Activated CD4-positive, CD25-positive, alpha-beta regulatory T cell treated with anti-CD3 and anti-CD28 coated beads, Interleukin-2, amount 50 U/mL, for 24 hours (primary cell): ENCODE measurements around the gene MACROD1.
A peak's percentile ranks its signal among the peaks of the same experiment; 100 is the strongest.

Experiments
- ATAC-seq, 2 donors: fragments of 150-1000 bp; cut with Tn5 transposase; one replicate each; pipeline ENCODE4 v1.10.0; 2021; ENCODE audit warnings: mild to moderate bottlenecking in 1 of 2, moderate library complexity in 1 of 2

Gene MACROD1

DNA sequence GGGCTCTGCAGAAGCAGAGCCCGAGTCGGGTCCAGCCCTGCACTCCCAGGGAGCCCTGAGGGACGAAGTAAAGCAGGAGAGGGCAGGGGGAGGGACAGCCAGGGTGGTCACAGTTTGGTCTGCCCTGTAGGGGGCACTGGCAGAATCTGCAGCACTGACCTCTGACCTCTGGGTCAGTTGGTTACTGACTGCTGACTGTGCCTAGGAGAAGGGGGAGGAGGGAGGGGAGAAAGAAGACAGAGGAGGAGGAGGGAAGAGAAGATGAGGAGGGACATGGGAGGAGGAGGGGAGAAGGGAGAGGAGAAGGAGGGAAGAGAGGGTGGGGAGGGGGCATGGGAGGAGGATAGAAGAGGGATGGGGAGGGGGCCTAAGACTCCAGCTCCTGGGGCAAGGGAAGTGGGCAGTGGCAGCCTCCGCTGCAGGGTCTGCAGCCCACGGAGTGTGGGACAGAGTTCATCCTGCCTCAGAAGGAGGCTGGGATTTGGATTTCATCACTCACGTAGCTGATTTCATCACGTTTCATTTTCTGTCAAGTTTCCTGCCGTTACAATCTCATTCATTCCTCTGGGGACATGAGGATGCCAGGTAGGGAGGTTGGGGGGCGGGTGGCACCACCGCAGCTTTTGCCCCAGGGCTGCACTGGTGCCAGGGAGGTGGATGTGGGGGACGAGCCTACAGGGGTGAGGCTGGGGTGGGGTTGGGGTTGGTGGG lies 75.0 kb downstream of the MACROD1 start:
- ATAC-seq: no peak

DNA sequence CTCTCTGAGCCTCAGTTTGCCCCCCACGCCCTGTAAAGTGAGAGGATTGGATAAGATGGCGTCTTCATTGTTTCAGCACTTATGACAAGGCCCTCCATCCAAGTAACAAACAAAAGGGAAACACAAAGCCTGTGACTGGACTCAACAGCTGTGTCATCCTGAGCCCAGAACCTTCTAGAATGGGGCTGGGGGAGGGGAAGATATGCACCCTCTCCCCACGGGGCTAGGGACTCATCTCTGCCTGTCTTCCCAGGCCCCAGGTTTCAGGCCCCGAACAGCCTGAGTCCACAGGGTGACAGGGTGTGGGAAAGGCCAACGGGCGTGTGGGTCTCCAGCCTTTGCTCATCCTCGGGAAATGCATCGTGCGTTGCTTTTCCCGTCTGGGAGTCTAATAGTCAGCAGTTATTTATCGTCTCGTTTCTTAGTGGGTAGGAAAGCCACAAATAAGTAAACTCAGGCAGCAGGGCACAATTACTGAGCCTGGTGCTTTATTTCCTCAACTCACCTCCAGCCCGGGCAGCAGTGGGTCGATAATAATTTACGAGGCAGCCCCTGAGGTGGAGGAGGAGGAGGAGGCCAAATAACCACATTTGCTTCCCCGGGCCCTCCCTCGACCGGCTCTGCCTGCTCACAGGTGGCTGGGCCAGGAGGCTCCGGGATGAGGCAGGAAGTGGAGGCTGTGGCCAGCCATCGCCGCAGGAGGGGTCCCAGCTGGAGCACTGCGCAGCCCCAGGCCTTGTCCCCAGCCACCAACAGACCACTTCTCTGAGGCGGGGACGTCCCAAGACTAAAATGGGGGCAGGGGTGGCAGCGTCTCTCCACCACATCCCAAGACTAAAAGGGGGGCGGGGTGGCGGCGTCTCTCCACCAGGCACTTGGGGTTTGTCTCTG lies 75.8 kb downstream of the MACROD1 start:
- no peak for ATAC-seq

DNA sequence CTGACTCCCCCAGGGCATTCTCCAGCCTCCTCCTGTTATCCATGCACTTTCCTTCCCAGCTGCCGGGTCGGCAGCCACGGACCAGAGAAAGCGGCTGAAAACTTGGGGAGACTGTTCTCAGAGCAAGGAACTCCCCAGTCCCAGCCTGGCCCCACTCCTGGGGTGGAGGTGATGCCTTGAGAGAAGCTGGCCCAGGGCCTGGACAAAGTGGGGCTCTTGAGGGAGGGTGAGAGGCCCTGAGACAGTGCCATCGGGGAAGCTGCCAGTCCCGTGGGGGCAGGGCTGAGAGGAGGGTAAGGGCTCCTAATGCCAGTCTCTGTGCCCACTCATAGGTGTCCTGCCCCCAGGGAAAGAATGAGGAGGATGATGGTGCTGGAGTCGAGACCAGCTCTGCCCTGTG lies 76.4 kb downstream of the MACROD1 start:
- no peak for ATAC-seq

GRCh38 chr11:64089027-64089360 lies 76.9 kb downstream of the MACROD1 start:
- no peak for ATAC-seq

- ATAC-seq: no peak
Measured at GRCh38 chr11:64088162-64089026, 77.5 kb downstream of the MACROD1 start.

GRCh38 chr11:64086258-64087123 lies 79.4 kb downstream of the MACROD1 start:
- no peak for ATAC-seq

DNA sequence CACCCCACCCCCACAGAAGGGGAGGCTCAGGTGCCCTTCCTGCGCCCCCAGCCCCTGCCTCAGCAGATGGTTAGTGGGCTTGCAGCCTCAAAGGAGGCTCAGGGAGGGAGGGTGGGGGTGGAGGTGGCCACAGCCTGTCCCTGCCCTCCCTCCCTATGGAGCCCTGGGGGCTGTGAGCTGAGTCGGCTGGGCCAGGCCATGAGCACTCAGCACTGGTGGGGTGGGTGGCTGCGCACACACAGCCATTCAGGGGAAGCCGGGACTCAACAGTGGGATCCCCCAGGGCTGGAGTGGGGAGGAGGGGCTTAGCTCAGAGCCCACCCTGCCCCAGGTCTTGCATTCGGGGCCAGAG lies 80.0 kb downstream of the MACROD1 start:
- no peak for ATAC-seq

DNA sequence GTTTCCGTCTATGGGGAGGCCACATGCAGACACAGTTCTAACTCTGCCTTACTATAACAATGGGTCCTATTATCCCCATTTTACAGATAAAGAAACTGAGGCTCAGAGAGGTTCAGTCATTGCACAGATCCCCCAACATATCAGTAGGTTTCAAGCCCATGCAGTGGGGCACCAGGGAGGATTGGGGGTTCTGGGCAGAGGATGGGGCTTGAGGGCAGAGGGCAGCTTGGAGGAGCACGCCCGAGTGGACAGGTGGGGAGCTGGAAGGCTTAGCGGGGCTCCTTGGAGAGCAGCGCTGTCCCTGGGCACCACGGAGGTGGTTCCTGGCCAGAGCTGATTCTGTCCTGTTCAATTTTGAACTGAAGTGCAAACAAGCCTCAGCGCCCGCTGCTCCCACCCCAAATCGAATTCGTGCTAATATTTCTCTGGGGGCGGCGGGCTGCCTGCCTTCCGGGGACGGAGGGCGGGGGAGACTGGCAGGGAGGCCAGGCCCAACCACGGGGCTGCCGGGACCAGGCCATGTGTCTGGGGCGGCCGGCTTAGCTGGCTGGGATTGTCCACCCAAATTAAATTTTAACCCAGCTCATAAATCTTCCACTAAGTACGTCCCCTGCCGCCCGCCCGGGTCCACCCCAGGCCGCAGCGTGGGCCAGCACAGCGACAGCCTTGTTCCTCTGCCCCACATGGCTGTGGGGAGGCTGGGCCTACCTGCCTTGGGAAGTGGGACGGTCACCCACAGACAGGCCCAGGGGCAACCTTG lies 80.8 kb downstream of the MACROD1 start:
- ATAC-seq: no peak

DNA sequence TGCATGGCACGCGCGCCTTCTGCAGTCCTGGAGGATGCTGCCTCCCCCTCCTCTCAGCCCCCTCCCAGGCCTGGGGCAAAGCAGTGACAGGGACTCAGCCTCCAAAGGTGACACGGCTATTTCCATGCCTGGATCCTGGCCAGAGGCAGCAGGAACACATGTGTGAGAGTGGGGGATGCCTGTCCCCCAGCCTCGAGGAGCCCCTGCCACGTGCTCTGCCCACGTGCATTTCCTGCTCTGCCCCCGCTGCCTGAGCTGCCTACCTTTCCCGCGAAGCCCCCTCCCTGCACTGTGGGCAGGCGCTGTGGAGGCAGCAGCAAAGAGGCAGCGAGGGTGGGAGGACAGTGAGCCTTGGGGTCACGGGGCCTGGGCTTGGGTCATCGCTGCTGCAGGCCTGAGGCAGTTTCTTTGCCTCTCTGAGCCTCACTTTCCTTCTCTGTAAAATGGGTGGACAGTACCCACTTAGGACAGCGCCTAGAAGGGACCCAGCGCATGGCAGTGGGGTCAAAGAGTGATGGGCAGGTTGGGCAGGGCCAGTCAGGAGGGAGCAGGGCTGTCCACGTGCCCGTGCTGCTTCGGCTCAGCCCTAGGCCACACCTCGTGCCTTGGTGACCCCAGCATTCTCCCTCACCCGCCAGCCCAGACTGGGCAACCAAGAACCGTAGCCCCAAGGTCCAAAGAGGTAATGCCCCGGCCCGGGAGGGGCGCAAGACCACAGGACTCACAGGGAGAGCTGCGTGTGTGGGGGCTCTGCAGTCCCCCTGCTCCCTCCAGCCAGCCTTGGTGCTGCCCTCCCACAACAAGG lies 81.6 kb downstream of the MACROD1 start:
- no peak for ATAC-seq

GRCh38 chr11:64083398-64084080 lies 82.4 kb downstream of the MACROD1 start:
- ATAC-seq: no peak

GRCh38 chr11:64081745-64082442 lies 84.0 kb downstream of the MACROD1 start:
- ATAC-seq: no peak

- no peak for ATAC-seq
Measured at GRCh38 chr11:64080390-64080789, 85.5 kb downstream of the MACROD1 start.

DNA sequence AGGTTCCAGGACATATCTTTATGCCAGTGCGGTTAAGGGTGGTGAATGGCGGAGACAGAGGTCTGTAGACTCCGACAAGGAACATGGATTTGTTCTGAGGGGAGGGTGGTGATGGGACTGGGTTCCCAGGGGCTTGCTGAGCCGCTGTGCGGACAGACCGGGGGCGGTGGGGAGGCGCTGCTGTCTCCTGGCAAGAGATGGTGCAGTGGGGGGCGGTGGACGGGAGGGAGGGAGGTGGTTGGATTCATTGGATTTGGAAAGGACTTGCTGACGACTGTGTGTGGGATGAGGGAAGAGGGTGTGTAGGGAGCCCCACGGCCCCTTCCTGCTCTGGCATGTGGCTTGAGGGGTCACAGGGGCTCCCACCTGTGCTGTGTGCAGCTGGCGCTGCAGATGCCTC lies 87.0 kb downstream of the MACROD1 start:
- no peak for ATAC-seq

DNA sequence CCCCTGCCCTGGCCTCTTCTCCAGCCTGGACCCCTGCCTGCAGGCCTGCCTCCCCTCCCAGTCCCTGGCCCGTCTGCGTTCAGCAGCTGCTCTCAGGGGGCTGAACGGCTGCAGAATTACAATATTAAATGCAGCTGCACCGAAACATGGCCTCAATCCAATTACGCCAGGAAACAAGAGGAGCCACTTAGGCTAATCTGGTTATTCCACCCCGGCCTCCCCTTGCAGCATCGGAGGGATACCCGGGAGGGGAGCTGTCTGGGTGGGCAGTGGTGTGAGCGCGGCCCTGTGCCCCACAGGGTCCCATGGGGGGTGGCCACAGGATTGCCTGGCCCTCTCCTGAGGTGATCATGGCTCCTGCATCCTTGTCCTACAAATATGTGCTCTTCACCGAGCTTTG lies 87.6 kb downstream of the MACROD1 start:
- no peak for ATAC-seq

DNA sequence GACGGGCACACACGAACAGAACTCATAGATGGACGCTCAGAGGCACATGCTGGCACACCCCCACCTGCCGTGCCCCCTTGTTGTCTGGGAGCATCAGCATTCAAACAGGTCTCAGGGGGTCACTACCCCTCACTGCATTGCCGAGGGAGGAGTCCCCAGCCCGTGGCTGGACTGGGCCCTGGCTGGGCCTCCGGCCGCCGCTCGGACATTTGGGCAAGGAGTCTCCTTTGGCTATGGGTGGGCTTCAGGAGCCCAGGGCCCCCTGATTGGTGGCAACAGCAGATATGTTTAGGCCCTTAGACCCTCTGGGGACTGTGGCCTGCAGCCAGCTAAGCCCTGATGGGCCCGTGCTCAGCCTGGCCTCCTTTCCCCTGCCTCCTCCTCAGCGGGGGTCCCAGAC lies 88.3 kb downstream of the MACROD1 start:
- ATAC-seq: no peak

- no peak for ATAC-seq
Measured at GRCh38 chr11:64076758-64077157, 89.2 kb downstream of the MACROD1 start.

- ATAC-seq: peak in 1 of 2 donors; percentile 38
Measured at GRCh38 chr11:64074239-64074638, 91.7 kb downstream of the MACROD1 start.

GRCh38 chr11:64073542-64073941 lies 92.4 kb downstream of the MACROD1 start:
- no peak for ATAC-seq

DNA sequence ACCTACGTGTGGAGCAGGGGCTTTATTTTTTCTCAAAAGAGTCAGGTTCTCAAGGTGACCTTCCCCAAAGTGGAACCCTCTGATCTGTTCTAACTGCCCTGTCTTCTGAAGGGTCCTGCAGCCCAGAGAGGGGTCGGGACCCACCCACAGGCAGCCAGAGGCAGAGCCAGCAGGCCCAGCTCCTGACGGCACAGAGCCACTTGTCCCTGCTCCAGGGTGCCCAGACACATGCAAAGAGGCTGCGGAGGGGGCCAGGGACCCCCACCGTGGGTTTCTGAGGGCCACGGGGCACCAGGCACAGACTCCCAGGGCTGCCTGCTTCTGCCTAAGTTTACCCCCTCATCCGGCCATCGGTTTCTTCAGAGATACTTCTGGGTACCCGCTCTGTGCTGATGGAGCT lies 93.0 kb downstream of the MACROD1 start:
- no peak for ATAC-seq
